Kidney glomerular epithelial cell (primary cell): Measurements from ENCODE around the gene PRDM12.
"Not testable (repeated sequence)": the region's sequence is repeated elsewhere in the genome, so short reads cannot be mapped to it uniquely, and the experiment has no call there.

Experiments used
- DNase-seq: peaks from one replicate; lab custom pipeline; 2025; lab: John Stamatoyannopoulos, UW

PRDM12 gene

GRCh38 chr9:130665029-130665430, 636 bp downstream of the PRDM12 start:
- no peak for DNase-seq

DNA sequence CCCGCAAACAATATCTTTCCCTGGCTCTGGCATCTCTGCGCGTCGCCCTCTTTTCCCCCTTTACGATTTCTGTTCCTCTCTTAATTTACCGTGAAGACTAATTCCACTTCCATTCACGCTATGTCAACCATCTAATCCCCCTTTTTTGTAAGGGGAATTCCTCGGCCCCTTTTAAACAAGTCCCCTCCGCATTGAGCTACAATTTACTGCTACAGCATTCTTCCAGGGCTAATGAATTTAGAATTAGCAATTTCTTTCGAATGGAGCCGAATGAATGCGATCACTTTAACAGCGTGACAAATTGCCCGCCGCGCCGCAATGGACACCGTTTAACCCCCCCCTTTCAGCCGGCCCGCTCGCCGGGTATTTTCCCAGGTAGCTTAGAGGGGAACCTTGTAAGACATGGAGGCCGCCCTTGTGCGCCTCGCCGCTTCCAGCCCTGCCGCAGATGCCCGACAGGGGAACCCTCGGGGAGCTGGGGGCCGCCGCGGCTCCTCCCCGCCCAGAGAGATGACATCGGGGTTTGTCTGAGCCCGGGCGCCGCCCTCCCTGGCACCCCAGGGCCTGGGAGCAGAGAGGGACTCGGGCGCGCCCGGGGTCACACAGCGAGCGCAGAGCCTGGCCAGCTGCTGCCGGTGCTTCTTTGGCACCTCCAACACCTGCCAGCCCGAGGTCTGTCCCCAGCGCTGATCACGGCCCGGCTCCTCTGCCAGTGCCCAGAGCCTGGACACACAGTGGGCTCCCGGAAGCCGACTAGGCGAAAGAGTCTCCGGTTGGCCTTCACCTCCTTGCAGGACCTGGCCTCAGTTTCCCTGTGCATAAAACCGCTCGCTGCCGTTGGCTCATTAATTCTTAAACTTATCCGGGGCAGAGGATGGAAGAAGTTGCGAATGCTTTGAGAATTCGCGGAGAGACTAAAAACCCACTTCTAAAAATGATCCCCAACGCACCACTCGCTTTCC, 1.3 kb downstream of the PRDM12 start:
- no peak for DNase-seq

DNA sequence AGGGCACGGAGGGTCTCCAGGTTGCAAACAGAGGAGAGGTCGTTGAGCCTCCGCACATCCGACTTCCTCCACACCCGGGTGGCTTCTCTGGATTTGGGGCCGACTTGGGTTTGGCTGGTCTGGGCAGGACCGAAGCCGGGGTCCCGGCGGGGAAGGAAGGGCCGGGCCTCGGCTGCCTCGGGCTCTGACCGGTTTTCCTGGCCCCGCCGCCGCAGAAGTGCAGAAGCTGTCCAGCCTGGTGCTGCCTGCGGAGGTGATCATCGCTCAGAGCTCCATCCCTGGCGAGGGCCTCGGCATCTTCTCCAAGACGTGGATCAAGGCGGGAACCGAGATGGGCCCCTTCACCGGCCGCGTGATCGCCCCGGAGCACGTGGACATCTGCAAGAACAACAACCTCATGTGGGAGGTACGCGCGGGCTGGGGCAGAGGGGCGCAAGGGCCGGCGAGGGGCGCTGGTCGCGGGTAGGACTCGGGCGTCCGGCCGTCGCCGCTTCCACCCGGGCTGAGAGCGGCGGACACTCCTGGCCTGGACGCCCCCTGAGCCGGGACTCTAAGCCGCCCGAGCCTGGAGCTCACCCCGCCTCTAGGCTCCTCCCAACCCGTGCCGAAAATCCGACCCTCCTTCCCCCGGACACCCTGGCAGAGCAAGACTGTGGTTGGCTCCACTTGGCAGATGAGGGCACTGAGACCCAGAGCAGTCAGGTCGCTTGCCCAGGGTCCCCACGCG, 2.2 kb downstream of the PRDM12 start:
- DNase-seq: no peak

- no peak for DNase-seq
Measured at GRCh38 chr9:130667120-130667435, 2.7 kb downstream of the PRDM12 start.

GRCh38 chr9:130668196-130668595, 3.8 kb downstream of the PRDM12 start:
- DNase-seq: no peak

GRCh38 chr9:130668659-130669058, 4.3 kb downstream of the PRDM12 start:
- DNase-seq: no peak

GRCh38 chr9:130669965-130670364, 5.6 kb downstream of the PRDM12 start:
- no peak for DNase-seq

DNA sequence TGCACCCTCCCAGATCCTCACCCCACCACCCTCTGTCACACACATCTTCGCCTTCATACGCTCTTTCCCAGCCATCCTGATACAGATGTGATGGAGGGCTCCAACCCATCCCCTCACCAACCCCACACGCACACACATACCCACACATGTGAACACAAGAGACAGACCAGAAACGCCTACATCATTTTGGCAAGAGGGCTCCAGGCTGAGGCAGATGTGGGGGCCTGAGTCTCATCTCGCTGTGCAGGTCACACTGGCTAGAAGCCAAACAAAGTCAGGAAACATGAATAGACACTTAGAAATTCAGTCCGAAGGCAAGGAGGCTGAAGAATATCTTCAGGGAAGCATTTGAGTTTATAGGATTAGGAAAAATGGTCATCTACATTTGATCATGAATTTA, 6.2 kb downstream of the PRDM12 start:
- no peak for DNase-seq

- no peak for DNase-seq
Measured at GRCh38 chr9:130672466-130672865, 8.1 kb downstream of the PRDM12 start.

DNA sequence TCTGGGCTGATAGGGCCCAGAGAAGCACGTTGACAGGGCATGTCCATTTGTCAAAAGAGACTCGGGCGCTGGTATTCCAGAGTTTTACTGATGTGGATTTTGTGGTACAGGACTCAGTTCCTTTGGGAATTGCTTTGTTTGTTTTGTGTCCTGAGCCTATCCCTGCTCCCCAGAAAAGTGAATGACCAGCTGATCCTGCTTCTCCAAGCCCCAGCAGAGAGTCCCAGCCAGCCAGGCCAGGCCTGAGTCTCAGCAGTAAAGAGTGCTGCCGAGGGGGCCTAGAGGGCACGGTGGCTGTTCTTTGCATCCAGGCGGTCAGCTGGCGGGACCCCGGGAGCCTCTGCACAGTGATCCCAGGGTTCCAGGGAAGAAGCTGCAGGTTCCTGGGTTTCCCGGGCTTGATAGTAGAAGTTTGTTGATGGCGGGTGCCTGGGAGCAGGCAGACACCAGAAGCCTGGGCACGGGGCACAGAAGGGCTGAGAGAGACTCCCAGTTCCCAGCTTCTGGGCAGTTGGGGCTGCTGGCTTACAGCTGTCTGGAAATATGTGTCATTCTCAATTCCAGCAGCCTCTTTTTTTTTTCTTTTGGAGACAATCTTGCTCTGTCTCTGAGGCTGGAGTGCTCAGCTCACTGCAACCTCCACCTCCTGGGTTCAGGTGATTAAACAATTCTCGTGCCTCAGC, 8.7 kb downstream of the PRDM12 start:
- no peak for DNase-seq

- DNase-seq: no peak
Measured at GRCh38 chr9:130675396-130675795, 11.0 kb downstream of the PRDM12 start.

- DNase-seq: no peak
Measured at GRCh38 chr9:130677252-130677651, 12.9 kb downstream of the PRDM12 start.

- DNase-seq: peak; percentile 58
Measured at GRCh38 chr9:130680836-130681768, 16.7 kb downstream of the PRDM12 start.

- no peak for DNase-seq
Measured at GRCh38 chr9:130681769-130682420, 17.5 kb downstream of the PRDM12 start.

DNA sequence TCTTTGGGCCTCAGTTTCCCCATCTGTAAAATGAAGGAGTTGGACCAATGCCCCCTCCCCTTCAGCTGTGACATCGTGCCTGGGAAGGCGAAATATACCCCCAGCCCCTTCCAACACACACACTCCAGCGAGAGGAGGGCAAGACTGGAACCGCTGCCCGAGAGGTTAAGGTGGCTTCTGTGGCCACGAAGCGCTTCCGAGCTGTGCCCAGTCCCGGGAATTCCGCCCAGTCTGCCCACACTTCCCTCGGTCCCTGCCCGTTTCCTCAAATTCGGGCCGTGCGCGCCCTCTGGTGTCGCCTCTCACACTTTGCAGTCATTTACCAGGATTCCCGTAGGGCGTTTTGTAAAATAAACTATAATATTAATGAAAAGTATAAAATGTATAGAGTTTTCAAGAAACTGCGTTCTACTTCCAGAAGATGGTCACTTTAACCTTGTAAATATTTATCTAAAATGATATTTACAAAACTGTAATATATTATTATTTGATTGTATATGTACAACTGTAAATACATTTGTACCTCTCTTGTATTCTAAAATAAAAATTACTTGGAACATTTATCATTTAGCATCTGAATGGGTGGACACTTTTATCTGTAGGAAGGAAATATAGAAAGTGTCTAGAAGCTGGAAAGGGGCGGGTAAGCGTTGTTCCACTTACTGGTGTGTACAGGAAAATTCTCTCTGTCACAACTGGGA, 18.2 kb downstream of the PRDM12 start:
- DNase-seq: peak; percentile 86

- no peak for DNase-seq
Measured at GRCh38 chr9:130685104-130685503, 20.7 kb downstream of the PRDM12 start.

DNA sequence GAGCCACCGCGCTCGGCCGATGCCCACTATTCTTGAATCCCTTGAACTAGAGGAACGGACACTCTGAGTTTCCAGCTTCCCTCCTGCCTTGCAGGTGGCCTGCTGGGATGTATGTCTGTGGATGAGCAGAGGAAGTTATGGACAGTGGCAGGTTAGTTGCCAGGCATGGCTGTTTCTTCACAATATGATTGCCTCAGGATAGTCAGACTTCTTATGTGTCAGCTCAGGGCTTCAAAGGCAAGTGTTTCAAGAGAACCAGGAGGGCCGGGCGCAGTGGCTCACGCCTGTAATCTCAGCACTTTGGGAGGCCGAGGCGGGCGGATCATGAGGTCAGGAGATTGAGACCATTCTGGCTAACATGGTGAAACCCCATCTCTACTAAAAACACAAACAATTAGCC, 21.6 kb downstream of the PRDM12 start:
- not testable (repeated sequence) for DNase-seq

- DNase-seq: no peak
Measured at GRCh38 chr9:130687615-130688014, 23.2 kb downstream of the PRDM12 start.

- DNase-seq: no peak
Measured at GRCh38 chr9:130688072-130688471, 23.7 kb downstream of the PRDM12 start.

DNA sequence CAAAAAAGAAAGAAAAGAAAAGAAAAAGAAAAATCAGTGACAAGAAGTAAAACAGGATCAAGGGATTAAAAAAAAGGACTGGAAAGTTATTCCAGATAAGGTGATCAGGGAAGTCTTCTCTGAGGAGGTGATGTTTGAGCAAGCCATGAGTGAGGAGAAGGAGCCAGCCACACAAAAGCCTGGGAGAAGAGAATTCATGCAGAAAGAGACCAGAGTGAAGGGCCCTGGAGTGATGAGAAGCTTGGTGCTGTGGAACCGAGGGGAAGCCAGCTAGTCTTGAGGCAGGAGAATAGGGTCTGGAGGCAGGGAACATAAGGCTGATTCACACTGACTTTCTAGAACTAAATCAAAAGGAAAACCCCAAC, 25.2 kb downstream of the PRDM12 start:
- DNase-seq: no peak
